K562 (cell line): ENCODE measurements around the gene PBRM1. TPM values are rescaled to one million over a fixed set of nuclear protein-coding genes. Genes with fewer than 3 reads are reported as not detected.

Experiments used
- ATAC-seq: fragments of 200-7000 bp; cut with Tn5 transposase; 3 replicates; pipeline ENCODE4 v1.9.1; 2020; ENCODE audit warnings: moderate library complexity
- BruUV-seq: library from RNA; stranded (reverse); fragments of 400-500 nt; replicated peaks from 2 replicates; lab custom pipeline; 2021; lab: Mats Ljungman, UMichigan
- CTCF ChIA-PET: fragments of 300-600 bp; formaldehyde crosslinking; extraction: SDS; loops from one replicate; lab custom pipeline; 2021; ENCODE audit warnings: low intra/inter-chr PET ratio; lab: Yijun Ruan, JAX
- POLR2A ChIA-PET: fragments of 300-600, 350-650 bp; sonication (Branson Sonifier 250); formaldehyde crosslinking; extraction: SDS; loops from one replicate; lab custom pipeline; 2021; ENCODE audit warnings: antibody characterized with exemption, inconsistent platforms; lab: Yijun Ruan, JAX
- DNase-seq, 4 experiments: peaks; one replicate each; pipeline versions ENCODE4 v3.0.0 to v3.0.0-alpha.2; 2011 to 2018; ENCODE audit warnings: low spot score in 3 of 4, mixed read lengths in 3 of 4; ENCODE audit errors: extremely low read depth in 1 of 4
- FAIRE-seq: peaks from 2 replicates; lab custom pipeline; 2011; peaks lifted over from hg19 to GRCh38; lab: Jason Lieb, UNC
- H2AFZ ChIP-seq: 2 replicates; pipeline ENCODE4 v1.6.0; 2011; ENCODE audit warnings: low read depth, low read length, control low read depth, inconsistent platforms
- H3K27ac ChIP-seq: fragments of 200-600 bp; 3 replicates; pipeline ENCODE4 v1.8.0; 2011; ENCODE audit warnings: low read depth, mild to moderate bottlenecking, control low read depth, inconsistent platforms, low read length, moderate library complexity, mixed read lengths; ENCODE audit errors: extremely low read depth
- H3K27me3 ChIP-seq, 2 experiments: fragments of 300-600 bp in 1 of 2; 2 replicates in 1 of 2; 3 replicates in 1 of 2; pipeline versions ENCODE4 v1.6.0 to v1.8.0; 2011; ENCODE audit warnings: inconsistent platforms in 2 of 2, low read length in 2 of 2, mild to moderate bottlenecking in 1 of 2, mixed read lengths in 1 of 2, moderate library complexity in 1 of 2; ENCODE audit not compliant: control insufficient read depth in 2 of 2, insufficient read depth in 2 of 2
- H3K36me3 ChIP-seq: fragments of 300-600 bp; 3 replicates; pipeline ENCODE4 v1.8.0; 2011; ENCODE audit warnings: mild to moderate bottlenecking, low read length, inconsistent platforms; ENCODE audit not compliant: control insufficient read depth, insufficient read depth
- H3K4me1 ChIP-seq, 2 experiments: fragments of 200-600 bp in 1 of 2; replicated peaks in 1 of 2; 2 replicates in 1 of 2; 3 replicates in 1 of 2; pipeline versions ENCODE4 v1.5.1 to v1.8.0; 2011; ENCODE audit warnings: inconsistent platforms in 2 of 2, low read length in 2 of 2, mild to moderate bottlenecking in 1 of 2, mixed read lengths in 1 of 2, moderate library complexity in 1 of 2; ENCODE audit not compliant: control insufficient read depth in 2 of 2, insufficient read depth in 2 of 2
- H3K4me2 ChIP-seq: 2 replicates; pipeline ENCODE4 v1.6.1; 2011; ENCODE audit warnings: low read length, control low read depth, inconsistent platforms, mixed read lengths; ENCODE audit not compliant: insufficient read depth
- H3K4me3 ChIP-seq: fragments of 200-600 bp; sonication (generic), shearing (Covaris generic); 2 replicates; pipeline ENCODE4 v1.5.1; 2016; ENCODE audit warnings: control low read depth, inconsistent platforms
- H3K79me2 ChIP-seq: fragments of 200-600 bp; 3 replicates; pipeline ENCODE4 v1.8.0; 2011; ENCODE audit warnings: low read length, inconsistent platforms; ENCODE audit not compliant: control insufficient read depth, insufficient read depth
- H3K9ac ChIP-seq, 2 experiments: 2 replicates each; pipeline versions ENCODE4 v1.6.0 to v1.6.1; 2011; ENCODE audit warnings: low read depth in 2 of 2, low read length in 2 of 2, control low read depth in 1 of 2, inconsistent platforms in 1 of 2, mild to moderate bottlenecking in 1 of 2, mixed read lengths in 1 of 2; ENCODE audit not compliant: insufficient read depth in 1 of 2
- H3K9me1 ChIP-seq: one replicate; pipeline ENCODE4 v1.6.0; 2011; ENCODE audit warnings: inconsistent platforms, mild to moderate bottlenecking, low read length, moderate library complexity; ENCODE audit not compliant: control insufficient read depth, insufficient read depth
- H3K9me3 ChIP-seq: replicated peaks from 2 replicates; pipeline ENCODE4 v1.5.1; 2011; ENCODE audit warnings: low read depth, low read length, inconsistent platforms; ENCODE audit not compliant: control insufficient read depth, insufficient read depth
- H4K20me1 ChIP-seq: replicated peaks from 2 replicates; pipeline ENCODE4 v1.6.1; 2011; ENCODE audit warnings: low read length, inconsistent platforms, mixed read lengths; ENCODE audit not compliant: control insufficient read depth, insufficient read depth
- GABPB2 ChIP-seq: fragments of 250-450 bp; sonication (Bioruptor Pico); conservative IDR thresholded peaks from 2 replicates; pipeline ENCODE4 v1.5.1; 2021; ENCODE audit warnings: mild to moderate bottlenecking
- ID3 ChIP-seq, 2 experiments: fragments of 250-450 bp in 1 of 2; fragments of 450-650 bp in 1 of 2; sonication (Bioruptor Pico) in 1 of 2; IDR thresholded peaks; 2 replicates each; pipeline versions ENCODE4 v1.6.1 to v1.8.0; 2016 to 2021; ENCODE audit warnings: mild to moderate bottlenecking in 2 of 2, moderate library complexity in 2 of 2, missing compliant biosample characterization in 1 of 2, missing genetic modification characterization in 1 of 2
- MXD1 ChIP-seq: fragments of 250-450 bp; sonication (Bioruptor Pico); IDR thresholded peaks from 2 replicates; pipeline ENCODE4 v1.8.0; 2021; ENCODE audit warnings: borderline replicate concordance, mild to moderate bottlenecking, moderate library complexity; ENCODE audit not compliant: poor library complexity, severe bottlenecking
- NUFIP1 ChIP-seq: fragments of 450-650 bp; IDR thresholded peaks from 2 replicates; pipeline ENCODE4 v1.6.1; 2018; ENCODE audit not compliant: partially characterized antibody
- STAG1 ChIP-seq: sonication (generic); formaldehyde crosslinking; IDR thresholded peaks from 2 replicates; pipeline ENCODE4 v1.5.0; 2020; ENCODE audit warnings: missing genetic modification reagents, borderline replicate concordance
- ZNF324 ChIP-seq: fragments of 250-450 bp; sonication (Bioruptor Pico); IDR thresholded peaks from 2 replicates; pipeline ENCODE4 v1.4.0; 2020; ENCODE audit warnings: mild to moderate bottlenecking
- WGBS: fragments of 100-300 bp; shearing (Covaris generic); methylation state at CpG from one replicate; pipeline ENCODE4 v1.1.6; 2016; ENCODE audit warnings: low coverage, mixed read lengths; ENCODE audit not compliant: insufficient coverage; ENCODE audit errors: missing lambda C conversion rate; 5-methylcytosine and 5-hydroxymethylcytosine counted together
- in situ Hi-C: fragments of 300-500 bp; cut with MboI; formaldehyde crosslinking; loops from 4 replicates; pipeline ENCODE4 v1.15.0; 2018; ENCODE audit warnings: inconsistent platforms, mixed read lengths
- intact Hi-C: fragments of 100-400 bp; cut with micrococcal nuclease; formaldehyde crosslinking; loops from 2 replicates; pipeline ENCODE4 v1.14.2; 2022
- polyA plus RNA-seq, 8 experiments: library from polyadenylated mRNA; depleted of rRNA in 4 of 8; stranded (reverse) in 5 of 8; unstranded in 3 of 8; fragments of >200 nt; fragmentation: Nextera tagmentation in 2 of 8; fragmentation: Illumina TruSeq in 1 of 8; extraction: Ambion mirVana in 2 of 8; extraction: Trizol in 1 of 8; gene quantifications; 2 replicates each; pipeline versions ENCODE4 v1.2.1 to v1.2.3, GENCODE V29; 2011 to 2014; ENCODE audit warnings: inconsistent platforms in 1 of 8, missing spikeins in 1 of 8
- total RNA-seq, 7 experiments: library from RNA; depleted of rRNA in 6 of 7; stranded (reverse); fragments of >200 nt in 6 of 7; fragmentation: Illumina TruSeq in 2 of 7; extraction: Trizol in 2 of 7; gene quantifications; 2 replicates each; pipeline versions ENCODE4 v1.2.1 to v1.2.3, GENCODE V29; 2011 to 2021; ENCODE audit warnings: low replicate concordance in 1 of 7

Gene PBRM1
- total and polyA plus RNA-seq, 9 of the 15 experiments (the other 6 are each of a cell fraction or from before 2014, with no cell fraction given): 3.9 to 31.8 (median 19.0) TPM

DNA sequence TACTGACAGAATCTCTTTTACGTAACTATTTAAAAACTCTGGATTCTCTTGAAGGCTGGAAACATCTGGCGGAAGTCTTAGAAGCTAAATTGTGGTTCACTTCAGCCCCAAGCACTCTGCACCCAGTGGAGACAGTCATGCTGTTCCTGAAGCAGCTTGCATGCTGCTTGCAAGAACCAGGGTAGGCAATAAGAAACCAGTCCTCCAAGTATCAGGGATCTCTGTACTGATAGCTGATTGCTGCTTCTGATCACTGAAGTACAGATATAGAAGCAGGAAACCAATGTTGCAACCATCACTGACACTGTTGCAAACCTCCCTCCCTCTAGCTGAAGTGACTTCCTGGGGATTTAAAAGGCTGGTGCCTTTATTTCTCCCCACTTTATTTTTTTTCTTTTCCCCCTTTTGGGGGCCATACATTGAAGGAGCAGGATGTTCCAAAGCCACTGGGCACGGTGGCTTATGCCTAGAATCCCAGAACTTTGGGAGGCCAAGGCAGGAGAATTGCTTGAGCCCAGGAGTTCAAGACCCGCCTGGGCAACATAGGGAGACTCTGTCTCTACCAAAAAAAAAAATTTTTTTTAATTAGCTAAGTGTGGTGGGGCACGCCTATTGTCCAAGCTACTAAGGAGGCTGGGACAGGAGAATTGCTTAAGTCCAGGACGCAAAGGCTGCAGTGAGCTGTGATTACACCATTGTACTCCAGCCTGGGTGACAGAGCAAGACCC is 35.5 kb upstream of the PBRM1 start:
- TF ChIP-seq NUFIP1 (no peak), ZNF324 (CRISPR knock-in tag) (no peak), STAG1 (no peak), GABPB2 (CRISPR knock-in tag) (no peak), ID3 (CRISPR knock-in tag; IDR thresholded peaks at IDR 0.05) (no peak), ID3 (tag; IDR thresholded peaks at IDR 0.05) (no peak), MXD1 (CRISPR knock-in tag) (no peak)
- no peak overlapping the region for H3K4me2 ChIP-seq
- no peaks in the 10 kb centered on the region for H3K9me1 ChIP-seq
- FAIRE-seq (no peak), ATAC-seq (no peak), DNase-seq (no peak)
- H3K9ac ChIP-seq: no peak overlapping the region
- H3K27me3 ChIP-seq: no peaks in the 10 kb centered on the region
- H3K27ac ChIP-seq: no peak overlapping the region
- intact Hi-C loops: no loop called here
- H3K9me3 ChIP-seq: no peaks in the 10 kb centered on the region
- H4K20me1 ChIP-seq: no peaks in the 10 kb centered on the region
- H3K4me3 ChIP-seq: no peak overlapping the region
- ChIA-PET POLR2A (interaction anchor here (1.0 kb wide), 1 partner anchor 15 kb away, joined by 3 read pairs; the partner anchor contains the start of gene SPCS1), CTCF (no interaction called here)
- H3K4me1 ChIP-seq: no peaks in the 10 kb centered on the region
- no peak overlapping the region for H2AFZ ChIP-seq
- no TSS peak for BruUV-seq
- in situ Hi-C loops: no loop called here
- H3K36me3 ChIP-seq: no peaks in the 10 kb centered on the region
- H3K79me2 ChIP-seq: no peaks in the 10 kb centered on the region
- 95% methylated on average over 5 of the region's 6 CpGs for WGBS
